Measurements from ENCODE around the gene CFAP43.

GRCh38 chr10:104273899-104274575, 41.9 kb upstream of the CFAP43 start:
- TF ChIP-seq EZH2 (IDR thresholded peaks at IDR 0.05) (no peak), POLR2AphosphoS5 (IDR thresholded peaks at IDR 0.05; ENCODE audit: borderline replicate concordance, low read depth, low read length) (no peak)
